ENCODE measurements around the gene RAC3.

GRCh38 chr17:82013341-82013740 is 18.1 kb upstream of the RAC3 start:
- TF ChIP-seq, protein P1, sequence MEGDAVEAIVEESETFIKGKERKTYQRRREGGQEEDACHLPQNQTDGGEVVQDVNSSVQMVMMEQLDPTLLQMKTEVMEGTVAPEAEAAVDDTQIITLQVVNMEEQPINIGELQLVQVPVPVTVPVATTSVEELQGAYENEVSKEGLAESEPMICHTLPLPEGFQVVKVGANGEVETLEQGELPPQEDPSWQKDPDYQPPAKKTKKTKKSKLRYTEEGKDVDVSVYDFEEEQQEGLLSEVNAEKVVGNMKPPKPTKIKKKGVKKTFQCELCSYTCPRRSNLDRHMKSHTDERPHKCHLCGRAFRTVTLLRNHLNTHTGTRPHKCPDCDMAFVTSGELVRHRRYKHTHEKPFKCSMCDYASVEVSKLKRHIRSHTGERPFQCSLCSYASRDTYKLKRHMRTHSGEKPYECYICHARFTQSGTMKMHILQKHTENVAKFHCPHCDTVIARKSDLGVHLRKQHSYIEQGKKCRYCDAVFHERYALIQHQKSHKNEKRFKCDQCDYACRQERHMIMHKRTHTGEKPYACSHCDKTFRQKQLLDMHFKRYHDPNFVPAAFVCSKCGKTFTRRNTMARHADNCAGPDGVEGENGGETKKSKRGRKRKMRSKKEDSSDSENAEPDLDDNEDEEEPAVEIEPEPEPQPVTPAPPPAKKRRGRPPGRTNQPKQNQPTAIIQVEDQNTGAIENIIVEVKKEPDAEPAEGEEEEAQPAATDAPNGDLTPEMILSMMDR (IDR thresholded peaks at IDR 0.05): no peak
- no peak for TF ChIP-seq POLR2A (IDR thresholded peaks at IDR 0.05; ENCODE audit: low read depth)

Measured in esophagus muscularis mucosa (tissue), 3 donors.